ENCODE measurements around the gene BACE1-AS.
A peak's percentile ranks its signal among the peaks of the same experiment; 100 is the strongest.
"Not testable (repeated sequence)": the region's sequence is repeated elsewhere in the genome, so short reads cannot be mapped to it uniquely, and the experiment has no call there.

Gene BACE1-AS

DNA sequence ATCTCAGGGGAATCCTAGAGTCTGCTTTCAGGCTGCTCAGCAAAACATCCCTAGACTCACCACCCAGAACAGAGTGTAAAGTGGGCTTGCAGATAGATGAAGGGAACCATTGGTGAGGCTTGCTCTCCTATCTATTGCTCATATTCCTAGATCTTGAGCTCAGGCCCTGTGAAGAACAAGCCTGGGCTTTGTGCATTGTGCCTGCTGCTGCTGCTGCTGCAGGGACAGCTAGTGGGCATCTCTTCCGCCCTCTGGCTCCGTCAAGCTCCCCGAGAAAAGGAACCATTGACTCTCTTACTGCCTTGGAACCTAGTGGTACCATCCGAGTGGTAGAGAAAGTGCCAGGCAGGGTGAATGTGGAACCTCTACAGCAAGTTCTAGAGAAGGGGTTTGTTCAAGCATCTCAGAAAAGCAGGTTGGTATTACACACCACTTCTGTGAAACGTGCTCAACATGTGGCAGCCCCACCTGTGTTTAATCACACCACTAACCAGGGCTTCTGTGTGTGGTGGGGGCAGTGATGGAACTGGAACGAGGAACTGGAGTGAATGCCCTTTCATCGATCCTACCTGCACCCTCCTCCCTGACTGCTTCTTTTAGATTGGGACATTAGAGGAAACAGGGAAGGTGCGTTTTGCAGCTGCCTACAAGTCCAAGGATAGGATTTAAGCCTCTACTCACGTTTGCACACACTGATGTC is 4.4 kb downstream of the BACE1-AS start:
- no peak for DNase-seq

GRCh38 chr11:117296881-117297280 is 5.7 kb downstream of the BACE1-AS start:
- no peak for DNase-seq

DNA sequence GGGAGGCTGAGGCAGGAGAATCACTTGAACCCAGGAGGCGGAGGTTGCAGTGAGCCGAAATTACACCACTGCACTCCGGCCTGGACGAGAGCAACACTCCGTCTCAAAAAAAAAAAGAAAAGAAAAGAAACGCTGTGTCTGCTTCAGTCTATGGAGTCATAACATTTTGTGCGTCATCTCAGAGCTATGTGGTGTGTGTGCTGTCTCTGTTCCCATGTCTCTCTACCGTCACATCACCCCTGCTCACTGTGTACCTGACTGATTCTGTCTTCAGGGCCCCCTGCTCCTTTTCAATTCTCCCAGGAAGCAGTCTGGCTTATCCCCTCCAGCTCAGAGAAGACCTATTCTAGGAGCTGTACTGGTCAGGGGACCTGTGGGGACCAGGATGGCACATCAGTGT is 7.0 kb downstream of the BACE1-AS start:
- DNase-seq, result no peak

GRCh38 chr11:117299351-117300282 is 8.5 kb downstream of the BACE1-AS start:
- no peak for DNase-seq

- no peak for DNase-seq
Measured at GRCh38 chr11:117300283-117300663, 9.1 kb downstream of the BACE1-AS start.

- DNase-seq, result no peak
Measured at GRCh38 chr11:117300773-117301172, 9.6 kb downstream of the BACE1-AS start.

- DNase-seq, result no peak
Measured at GRCh38 chr11:117302228-117302627, 11.1 kb downstream of the BACE1-AS start.

- no peak for DNase-seq
Measured at GRCh38 chr11:117303101-117303500, 12.0 kb downstream of the BACE1-AS start.

- no peak for DNase-seq
Measured at GRCh38 chr11:117303646-117304315, 12.6 kb downstream of the BACE1-AS start.

- DNase-seq, result no peak
Measured at GRCh38 chr11:117305145-117305544, 14.0 kb downstream of the BACE1-AS start.

- no peak for DNase-seq
Measured at GRCh38 chr11:117309310-117309709, 18.2 kb downstream of the BACE1-AS start.

DNA sequence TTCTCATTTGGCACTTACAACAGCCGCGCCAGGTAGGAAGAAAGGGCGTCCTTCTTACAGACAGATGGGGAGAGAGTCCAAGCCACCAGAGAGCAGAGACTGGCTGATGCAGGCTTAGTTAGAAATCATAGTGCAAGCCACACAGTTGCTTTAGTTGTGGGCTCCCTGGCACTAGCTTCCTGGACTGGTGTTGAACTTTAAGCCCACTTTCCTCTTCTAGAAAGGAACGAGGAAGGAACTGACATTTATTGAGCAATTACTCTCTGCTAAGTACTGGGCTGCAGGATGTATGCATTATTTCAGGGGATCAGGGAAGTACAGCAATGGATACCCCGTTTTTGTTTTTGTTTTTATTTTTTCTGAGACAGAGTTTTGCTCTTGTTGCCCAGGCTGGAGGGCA is 21.9 kb downstream of the BACE1-AS start:
- no peak for DNase-seq

- no peak for DNase-seq
Measured at GRCh38 chr11:117313828-117314768, 23.0 kb downstream of the BACE1-AS start.

GRCh38 chr11:117314840-117315239 is 23.7 kb downstream of the BACE1-AS start:
- no peak for DNase-seq

DNA sequence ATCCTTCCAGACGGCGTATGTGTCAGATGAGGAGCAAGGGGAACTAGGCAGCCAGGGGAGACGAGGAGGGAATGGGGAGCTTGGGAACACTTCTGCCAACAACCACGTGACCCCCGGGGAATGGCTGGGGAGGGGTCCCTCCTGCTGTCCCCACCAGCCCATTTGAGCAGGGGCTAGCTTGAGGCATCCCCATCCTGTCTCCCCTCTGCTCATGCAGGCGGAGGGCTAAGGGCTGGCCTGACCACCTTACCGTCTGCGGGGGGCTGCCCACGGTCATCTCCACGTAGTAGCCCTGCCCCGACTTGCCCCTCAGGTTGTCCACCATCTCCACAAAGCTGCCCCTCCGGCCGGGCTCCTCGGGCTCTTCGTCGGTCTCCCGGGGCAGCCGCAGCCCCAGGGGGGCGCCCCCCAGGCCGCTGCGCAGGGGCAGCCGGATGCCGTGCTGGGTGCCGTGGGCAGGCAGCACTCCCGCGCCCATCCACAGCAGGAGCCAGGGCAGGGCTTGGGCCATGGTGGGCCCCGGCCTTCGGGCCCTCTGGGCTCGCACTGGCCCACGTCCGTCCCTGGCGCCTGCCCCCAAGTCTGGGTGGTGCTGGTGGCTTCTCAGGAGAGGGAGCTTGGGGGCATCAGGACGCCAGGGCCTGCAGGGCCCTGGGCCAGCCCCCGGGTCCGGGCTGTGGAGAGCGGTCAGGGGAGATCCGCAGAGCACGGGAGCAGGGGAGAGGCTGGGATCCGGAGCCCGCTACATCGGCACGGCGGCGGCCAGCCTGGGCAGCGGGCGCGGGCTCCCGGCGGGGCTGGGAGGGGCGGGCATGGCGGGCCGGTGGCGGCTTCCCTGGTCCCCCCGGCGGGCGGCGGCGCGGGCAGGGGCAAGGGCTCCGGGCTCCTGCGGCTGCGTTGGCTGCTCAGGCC is 24.4 kb downstream of the BACE1-AS start:
- peak; percentile 4 to 6 for DNase-seq

DNA sequence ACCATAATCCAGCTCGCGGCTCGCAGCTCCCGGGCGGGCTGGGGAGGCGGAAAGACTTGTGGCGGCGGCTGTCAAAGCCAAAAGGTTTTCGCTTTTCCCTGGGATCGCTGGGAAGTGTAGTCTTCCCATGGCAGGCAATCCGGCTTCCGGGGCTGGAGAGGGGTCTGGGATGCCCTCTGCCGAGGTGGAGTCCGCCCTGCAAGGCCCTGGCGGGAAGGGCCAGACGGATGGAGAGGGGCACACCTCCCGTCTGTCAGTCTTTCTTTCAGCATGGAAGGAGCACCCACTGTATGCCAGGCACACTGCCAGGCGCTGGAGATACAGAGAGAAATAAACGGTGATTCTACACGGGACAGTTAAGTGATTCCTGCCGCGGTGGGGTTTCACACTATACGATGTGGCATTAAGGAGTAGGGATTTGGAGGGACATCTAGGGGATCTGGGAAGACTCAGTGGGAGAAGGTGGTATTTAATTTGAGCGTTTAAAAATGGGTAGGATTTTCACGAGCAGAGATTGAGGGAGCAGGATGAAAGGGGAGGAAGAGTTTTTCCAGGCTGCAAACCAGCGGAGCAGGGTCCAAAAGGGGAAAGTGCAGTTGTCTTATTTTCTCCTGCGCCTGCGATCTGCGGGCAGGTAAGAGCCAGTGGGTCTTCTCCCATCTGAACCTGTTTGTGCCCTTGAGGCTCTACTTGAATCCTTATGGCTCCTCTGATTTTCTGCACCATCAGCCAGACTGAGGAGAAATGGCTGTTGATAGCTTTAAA is 25.2 kb downstream of the BACE1-AS start, which contains the start of gene BACE1:
Gene BACE1 (minus strand): TSS at position 60 of the 765 bp plus-strand sequence. CDS start 461 bp downstream, outside the sequence.
- DNase-seq, result peak in 1 of 2 donors; percentile 16

GRCh38 chr11:117318738-117319137 is 27.6 kb downstream of the BACE1-AS start:
- no peak for DNase-seq

DNA sequence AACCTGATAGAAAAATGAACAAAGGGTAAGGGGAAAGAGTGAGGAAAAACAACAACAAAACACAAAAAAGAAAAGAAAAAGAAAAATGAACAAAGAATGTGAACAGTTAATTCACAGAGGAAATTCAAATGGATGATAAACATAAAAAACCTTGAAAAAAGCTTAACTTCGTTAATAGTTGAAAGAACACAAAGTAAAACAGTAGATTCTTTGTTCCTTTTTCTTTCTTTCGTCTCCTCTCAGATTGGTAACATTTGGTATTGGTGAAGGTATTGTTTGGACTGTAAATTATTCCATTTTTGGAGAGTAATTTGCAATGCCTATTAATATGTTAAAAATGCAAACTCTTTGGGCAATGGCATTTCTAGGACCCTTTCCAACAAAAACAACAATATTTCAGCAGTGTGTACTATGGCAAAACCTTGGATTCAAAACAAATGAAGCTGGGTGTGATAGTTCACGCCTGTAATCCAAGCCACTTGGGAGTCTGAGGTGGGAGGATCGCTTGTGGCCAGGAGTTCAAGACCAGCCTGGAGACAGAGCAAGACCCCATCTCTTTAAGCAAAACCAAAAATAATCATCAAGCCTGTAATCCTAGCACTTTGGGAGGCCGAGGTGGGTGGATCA is 28.2 kb downstream of the BACE1-AS start:
- no peak for DNase-seq

- not testable (repeated sequence) for DNase-seq
Measured at GRCh38 chr11:117327255-117327566, 36.1 kb downstream of the BACE1-AS start.

Measured in CD4-positive, alpha-beta T cell treated with Interleukin-1 beta for 1 hour (primary cell).